Stomach smooth muscle (tissue), 2 donors: ENCODE measurements around the gene SPRYD7.

Source experiments
- H3K27ac ChIP-seq: one replicate; pipeline ENCODE4 v1.7.0; 2013; ENCODE audit warnings: mild to moderate bottlenecking, low read length, inconsistent platforms
- H3K27me3 ChIP-seq, 2 donors: one replicate each; pipeline ENCODE4 v1.7.0; 2013; ENCODE audit warnings: low read length in 2 of 2; ENCODE audit not compliant: insufficient read depth in 2 of 2, control insufficient read depth in 1 of 2
- H3K36me3 ChIP-seq, 2 donors: one replicate each; pipeline ENCODE4 v1.7.0; 2013; ENCODE audit warnings: low read length in 2 of 2; ENCODE audit not compliant: control insufficient read depth in 2 of 2, insufficient read depth in 2 of 2
- H3K4me1 ChIP-seq: one replicate; pipeline ENCODE4 v1.7.0; 2013; ENCODE audit warnings: low read length; ENCODE audit not compliant: control insufficient read depth, insufficient read depth
- H3K4me3 ChIP-seq, 2 donors: one replicate each; pipeline ENCODE4 v1.7.0; 2013; ENCODE audit warnings: low read length in 2 of 2
- H3K9ac ChIP-seq, 2 donors: one replicate each; pipeline ENCODE4 v1.7.0; 2013; ENCODE audit warnings: low read length in 2 of 2, mild to moderate bottlenecking in 1 of 2
- H3K9me3 ChIP-seq, 2 donors: one replicate each; pipeline ENCODE4 v1.7.0; 2013; ENCODE audit warnings: low read length in 2 of 2; ENCODE audit not compliant: control insufficient read depth in 2 of 2
- donor health status: healthy.
- donor health status: Pancreatic carcinoma.

The SPRYD7 gene

DNA sequence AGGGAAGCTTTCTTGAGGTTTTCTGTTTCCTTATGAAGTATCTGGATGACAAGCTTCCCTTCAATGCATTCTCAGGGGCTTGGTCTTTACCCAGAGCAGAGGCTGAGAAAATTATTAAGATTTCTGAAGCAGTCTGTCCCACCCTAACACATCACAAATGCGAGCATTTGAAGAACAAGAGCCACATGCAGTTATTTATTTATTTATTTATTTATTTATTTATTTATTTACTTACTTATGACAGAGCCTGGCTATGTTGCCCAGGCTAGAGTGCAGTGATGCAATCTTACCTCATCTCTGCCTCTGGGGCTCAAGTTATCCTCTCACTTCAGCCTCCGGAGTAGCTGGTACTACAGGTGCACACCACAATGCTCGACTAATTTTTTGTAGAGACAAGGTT is 38.4 kb downstream of the SPRYD7 start:
- Histone ChIP-seq H3K4me3 (no peak overlapping the region), H3K36me3 (no peaks in the 10 kb centered on the region), H3K27ac (no peak overlapping the region), H3K4me1 (no peaks in the 10 kb centered on the region), H3K9me3 (no peaks in the 10 kb centered on the region), H3K27me3 (no peaks in the 10 kb centered on the region), H3K9ac (no peak overlapping the region)

DNA sequence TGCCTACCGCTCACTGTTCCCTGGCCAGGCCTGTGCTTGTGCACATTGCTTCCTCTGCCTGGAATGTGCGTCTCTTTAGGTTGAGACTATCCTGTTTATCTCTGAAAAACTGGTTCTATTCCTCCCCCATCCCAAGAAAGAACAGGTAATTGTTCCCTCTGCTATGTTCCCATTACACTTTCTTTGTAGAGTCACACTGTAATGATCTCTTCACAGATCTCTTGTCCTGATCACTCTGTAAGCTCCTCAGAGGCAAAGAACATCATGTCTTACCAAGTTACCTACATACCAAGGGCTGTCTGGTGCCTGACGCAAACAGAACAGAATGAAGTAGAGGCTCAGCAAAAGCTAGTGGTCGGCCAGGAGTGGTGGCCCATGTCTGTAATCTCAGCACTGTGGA is 40.3 kb downstream of the SPRYD7 start:
- no peaks in the 10 kb centered on the region for H3K27me3 ChIP-seq
- no peak overlapping the region for H3K27ac ChIP-seq
- no peak overlapping the region for H3K9ac ChIP-seq
- no peaks in the 10 kb centered on the region for H3K4me1 ChIP-seq
- no peaks in the 10 kb centered on the region for H3K9me3 ChIP-seq
- H3K4me3 ChIP-seq, result no peak overlapping the region
- no peaks in the 10 kb centered on the region for H3K36me3 ChIP-seq

DNA sequence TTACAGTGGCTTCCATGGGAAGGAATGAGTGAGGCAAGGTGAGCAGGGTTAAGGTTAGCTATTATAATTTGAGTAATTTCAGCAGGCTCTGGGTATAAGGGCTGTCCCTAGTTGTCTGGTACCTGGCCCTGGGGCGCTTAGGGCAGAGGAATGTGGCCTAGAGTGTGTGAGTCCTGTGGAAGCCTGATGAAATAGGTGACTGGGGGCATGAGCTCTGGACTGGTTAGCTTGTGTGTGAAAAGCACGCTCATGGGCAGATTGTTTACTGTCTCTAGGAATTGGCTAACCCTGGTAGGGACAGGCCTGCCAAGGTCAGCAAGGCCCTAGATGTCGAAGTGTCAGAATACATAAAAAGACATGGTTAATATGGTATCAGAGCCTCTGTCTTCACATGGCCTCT is 42.5 kb downstream of the SPRYD7 start:
- no peak overlapping the region for H3K9ac ChIP-seq
- H3K27ac ChIP-seq, result no peak overlapping the region
- H3K27me3 ChIP-seq, result no peaks in the 10 kb centered on the region

DNA sequence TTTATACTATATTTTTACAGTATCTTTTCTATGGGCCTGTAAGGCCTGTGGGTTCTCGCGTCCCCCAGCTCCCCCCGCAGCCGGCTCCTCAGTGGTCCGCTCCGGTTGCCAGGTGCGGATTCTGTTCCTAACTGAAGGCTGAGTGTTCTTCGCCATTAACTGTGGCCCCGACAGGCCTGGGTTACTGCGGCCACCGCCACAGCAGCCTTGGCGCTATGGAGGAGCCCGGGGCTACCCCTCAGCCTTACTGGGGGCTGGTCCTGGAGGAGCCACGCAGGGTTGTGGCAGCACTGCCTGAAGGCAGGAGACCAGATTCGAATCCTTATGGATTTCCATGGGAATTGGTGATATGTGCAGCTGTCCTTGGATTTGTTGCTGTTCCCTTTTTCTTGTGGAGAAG is 45.8 kb downstream of the SPRYD7 start:
- no peaks in the 10 kb centered on the region for H3K36me3 ChIP-seq
- no peak overlapping the region for H3K27ac ChIP-seq
- no peaks in the 10 kb centered on the region for H3K4me1 ChIP-seq
- no peak overlapping the region for H3K4me3 ChIP-seq
- H3K9ac ChIP-seq, result no peak overlapping the region
- H3K9me3 ChIP-seq, result no peaks in the 10 kb centered on the region
- no peaks in the 10 kb centered on the region for H3K27me3 ChIP-seq

More for the DNA sequence above, 42.5 kb downstream of the SPRYD7 start:
- Histone ChIP-seq H3K4me1 (no peaks in the 10 kb centered on the region), H3K4me3 (no peak overlapping the region), H3K9me3 (no peaks in the 10 kb centered on the region), H3K36me3 (no peaks in the 10 kb centered on the region)

DNA sequence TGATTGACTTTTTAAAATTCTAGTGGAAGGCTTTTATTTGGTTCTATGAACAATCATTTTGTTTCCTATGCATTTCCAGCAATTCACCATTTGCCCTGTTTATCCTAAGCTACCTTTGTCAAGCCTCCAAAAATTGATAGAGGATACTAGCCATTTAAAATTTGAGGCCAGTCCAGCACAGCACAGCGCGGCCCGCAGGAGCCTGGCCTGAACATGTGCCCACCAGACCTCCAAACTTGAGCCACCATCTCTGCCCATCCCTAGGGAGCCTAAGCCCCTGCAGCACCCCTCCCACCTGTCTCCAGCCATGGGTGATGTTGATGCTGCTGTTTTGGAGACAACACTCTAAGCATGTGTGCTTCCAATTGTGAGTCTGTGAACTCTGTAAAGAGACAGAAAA is 57.5 kb downstream of the SPRYD7 start:
- H3K9ac ChIP-seq, result no peak overlapping the region
- no peaks in the 10 kb centered on the region for H3K36me3 ChIP-seq
- H3K4me3 ChIP-seq, result no peak overlapping the region
- no peaks in the 10 kb centered on the region for H3K4me1 ChIP-seq
- no peak overlapping the region for H3K27ac ChIP-seq
- H3K9me3 ChIP-seq, result no peaks in the 10 kb centered on the region
- H3K27me3 ChIP-seq, result no peaks in the 10 kb centered on the region

DNA sequence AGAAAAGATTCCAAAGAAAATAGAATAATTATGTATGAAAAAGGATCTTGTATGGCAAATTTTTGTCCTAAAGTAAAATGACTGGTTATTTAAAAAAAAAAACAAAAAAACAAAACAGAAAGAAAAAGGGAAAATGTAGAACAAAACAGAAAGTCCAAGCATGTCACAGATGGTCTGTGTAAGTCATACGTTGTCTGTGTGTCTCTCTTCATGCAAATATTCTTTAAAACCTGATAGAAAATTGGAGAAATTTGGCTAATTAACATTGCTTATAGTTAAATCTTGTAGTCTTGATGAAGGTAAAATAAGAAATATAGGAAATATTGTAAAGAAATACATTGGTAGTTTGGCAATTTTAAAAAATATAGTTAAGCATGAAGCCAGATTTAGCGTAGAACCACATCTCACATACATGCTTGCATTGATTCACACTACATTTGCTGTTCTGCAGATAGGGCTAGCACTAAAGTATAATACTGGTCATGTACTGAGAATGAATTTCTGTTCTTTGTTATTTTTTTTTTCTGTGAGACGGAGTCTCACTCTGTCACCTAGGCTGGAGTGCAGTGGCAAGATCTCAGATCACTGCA is 58.4 kb downstream of the SPRYD7 start:
- Histone ChIP-seq H3K9ac (no peak overlapping the region), H3K9me3 (no peaks in the 10 kb centered on the region), H3K27me3 (no peaks in the 10 kb centered on the region), H3K4me1 (no peaks in the 10 kb centered on the region), H3K36me3 (no peaks in the 10 kb centered on the region), H3K4me3 (no peak overlapping the region), H3K27ac (no peak overlapping the region)

DNA sequence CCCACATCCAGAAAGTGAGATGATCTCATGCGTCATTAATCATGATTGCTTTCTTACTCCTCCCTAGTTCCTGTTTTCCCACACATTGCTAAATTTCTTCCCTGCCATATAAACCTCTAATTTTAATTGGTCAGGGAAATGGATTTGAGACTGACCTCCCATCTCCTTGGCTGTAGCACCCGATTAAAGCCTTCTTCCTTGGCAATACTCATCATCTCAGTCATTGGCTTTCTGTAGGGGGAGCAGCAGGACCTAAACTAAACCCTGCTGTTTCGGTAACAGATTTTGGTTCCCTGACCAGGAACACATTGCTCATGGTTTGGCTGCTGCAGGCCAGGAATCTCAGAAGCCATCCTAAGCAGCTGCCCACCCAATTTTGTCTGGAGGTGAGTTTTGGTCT is 61.7 kb downstream of the SPRYD7 start:
- Histone ChIP-seq H3K4me3 (no peak overlapping the region), H3K36me3 (no peaks in the 10 kb centered on the region), H3K27ac (no peak overlapping the region), H3K9me3 (no peaks in the 10 kb centered on the region), H3K27me3 (no peaks in the 10 kb centered on the region), H3K4me1 (no peaks in the 10 kb centered on the region), H3K9ac (no peak overlapping the region)

DNA sequence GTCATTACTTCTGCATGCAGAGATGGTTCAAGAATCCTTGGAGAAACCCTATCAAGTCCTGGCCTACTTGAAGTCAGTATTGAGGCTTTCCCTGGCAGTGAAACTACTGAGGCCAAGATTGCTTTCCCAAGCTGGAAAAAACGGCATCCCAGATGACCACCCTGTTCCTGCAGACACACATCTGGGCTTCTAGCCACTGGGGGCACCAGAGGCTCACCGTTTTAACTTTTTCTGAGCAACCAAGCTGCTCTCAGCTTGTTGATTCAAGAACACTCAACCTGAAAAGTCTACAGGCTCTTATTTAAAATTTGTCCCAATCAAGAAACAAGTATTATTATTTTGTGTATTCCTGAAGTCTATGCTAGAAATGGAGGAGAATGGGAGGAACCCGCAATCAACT is 66.6 kb downstream of the SPRYD7 start:
- no peak overlapping the region for H3K27ac ChIP-seq
- H3K9me3 ChIP-seq, result peaks cover 0 to 4% of the 10 kb centered on the region in 2 donors
- no peaks in the 10 kb centered on the region for H3K4me1 ChIP-seq
- no peaks in the 10 kb centered on the region for H3K36me3 ChIP-seq
- H3K9ac ChIP-seq, result no peak overlapping the region
- no peak overlapping the region for H3K4me3 ChIP-seq
- no peaks in the 10 kb centered on the region for H3K27me3 ChIP-seq

DNA sequence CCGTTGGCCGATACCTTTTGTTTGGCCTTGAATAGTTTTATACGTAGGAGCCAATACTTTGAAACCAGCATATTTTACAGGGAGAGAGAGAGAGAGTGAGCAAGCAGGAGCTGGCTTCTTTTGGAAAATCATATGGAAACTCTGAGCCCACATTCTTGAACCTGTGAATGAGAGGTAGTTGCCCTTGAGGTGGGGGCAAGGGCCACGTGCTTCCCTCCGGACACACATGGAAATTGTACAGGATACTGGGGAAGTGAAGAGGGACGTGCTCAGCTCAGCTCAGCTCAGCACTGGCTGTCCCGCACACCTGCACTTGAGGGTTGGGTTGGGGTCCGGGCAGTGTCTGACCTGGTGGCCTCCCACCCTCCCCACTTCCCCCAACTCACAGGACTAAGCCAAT is 68.3 kb downstream of the SPRYD7 start:
- Histone ChIP-seq H3K36me3 (no peaks in the 10 kb centered on the region), H3K9me3 (peaks cover 0 to 4% of the 10 kb centered on the region in 2 donors), H3K4me1 (no peaks in the 10 kb centered on the region)

DNA sequence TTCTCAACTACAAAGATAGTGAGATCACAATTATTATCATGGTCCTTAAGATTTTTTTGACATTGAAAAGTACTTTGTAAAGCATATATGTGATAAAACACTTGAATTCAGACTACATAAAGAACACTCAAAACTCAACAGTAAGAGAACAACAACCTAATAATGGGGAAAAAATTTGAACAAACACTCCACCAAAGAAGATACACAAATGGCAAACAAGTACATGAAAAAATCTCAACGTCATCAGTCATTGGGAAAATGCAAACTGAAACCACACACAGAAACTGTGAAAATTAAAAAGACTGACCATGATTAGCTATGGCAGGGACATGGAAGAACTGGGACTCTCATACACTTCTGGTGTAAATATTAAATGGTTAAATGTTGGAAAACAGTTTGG is 70.9 kb downstream of the SPRYD7 start:
- H3K4me3 ChIP-seq, result no peak overlapping the region
- H3K27ac ChIP-seq, result no peak overlapping the region

More for the DNA sequence above, 68.3 kb downstream of the SPRYD7 start:
- no peak overlapping the region for H3K4me3 ChIP-seq
- no peak overlapping the region for H3K27ac ChIP-seq
- H3K9ac ChIP-seq, result no peak overlapping the region
- no peaks in the 10 kb centered on the region for H3K27me3 ChIP-seq

DNA sequence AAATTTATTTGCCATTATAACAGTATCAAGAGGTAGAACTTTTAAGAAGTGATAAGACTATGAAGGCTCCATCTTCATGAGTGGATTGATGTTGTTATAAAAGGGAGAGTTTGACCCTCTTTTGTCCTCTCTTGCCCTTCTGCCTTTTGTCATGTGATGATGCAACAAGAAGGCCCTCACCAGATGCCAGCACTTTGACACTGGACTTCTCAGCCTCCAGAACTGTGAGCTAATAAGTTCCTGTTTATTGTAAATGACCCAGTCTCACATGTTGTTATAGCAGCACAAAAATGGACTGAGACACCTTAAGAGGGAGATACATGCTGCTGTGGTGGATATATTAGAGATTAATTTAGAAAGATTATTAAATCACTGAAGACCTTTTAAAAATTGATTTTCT is 71.6 kb downstream of the SPRYD7 start:
- H3K27ac ChIP-seq, result no peak overlapping the region
- H3K4me3 ChIP-seq, result no peak overlapping the region
- no peak overlapping the region for H3K9ac ChIP-seq
- H3K4me1 ChIP-seq, result no peaks in the 10 kb centered on the region
- H3K27me3 ChIP-seq, result no peaks in the 10 kb centered on the region
- no peaks in the 10 kb centered on the region for H3K36me3 ChIP-seq
- peaks cover 0 to 4% of the 10 kb centered on the region in 2 donors for H3K9me3 ChIP-seq

More for the DNA sequence above, 70.9 kb downstream of the SPRYD7 start:
- peaks cover 0 to 4% of the 10 kb centered on the region in 2 donors for H3K9me3 ChIP-seq
- no peaks in the 10 kb centered on the region for H3K36me3 ChIP-seq
- H3K27me3 ChIP-seq, result no peaks in the 10 kb centered on the region
- H3K9ac ChIP-seq, result no peak overlapping the region
- H3K4me1 ChIP-seq, result no peaks in the 10 kb centered on the region
